ENCODE measurements around the gene GALNTL6. TPM values are rescaled to one million over a fixed set of nuclear protein-coding genes. Genes with fewer than 3 reads are reported as not detected.
A peak's percentile ranks its signal among the peaks of the same experiment; 100 is the strongest.

GALNTL6 gene
- total and polyA plus RNA-seq, 9 of the 15 experiments (the other 6 are each of a cell fraction or from before 2014, with no cell fraction given) = 0.18 to 0.50 (median 0.29) TPM

- in situ Hi-C loops (cut with MboI) (no loop called here), intact Hi-C loops (cut with micrococcal nuclease) (no loop called here)
- H3K27ac ChIP-seq (ENCODE audit: extremely low read depth, low read depth, low read length) = no peak overlapping the region
- no peaks in the 10 kb centered on the region for H3K79me2 ChIP-seq (ENCODE audit: control insufficient read depth, insufficient read depth, low read length)
- H3K9ac ChIP-seq (ENCODE audit: insufficient read depth in 1 of 2, low read depth in 2 of 2, low read length in 2 of 2) = no peak overlapping the region
- H3K9me1 ChIP-seq (ENCODE audit: control insufficient read depth, insufficient read depth, low read length) = no peaks in the 10 kb centered on the region
- no peaks in the 10 kb centered on the region for H3K36me3 ChIP-seq (ENCODE audit: control insufficient read depth, insufficient read depth, low read length)
- H4K20me1 ChIP-seq (replicated peaks; ENCODE audit: control insufficient read depth, insufficient read depth, low read length) = no peaks in the 10 kb centered on the region; the same call in 1 of the 2 replicates
- no peaks in the 10 kb centered on the region for H3K4me1 ChIP-seq (replicated peaks in 1 of 2; ENCODE audit: control insufficient read depth in 2 of 2, insufficient read depth in 2 of 2, low read length in 2 of 2)
- ChIA-PET CTCF (ENCODE audit: low intra/inter-chr PET ratio) (no interaction called here), POLR2A (no interaction called here)
- H3K27me3 ChIP-seq (ENCODE audit: control insufficient read depth in 2 of 2, insufficient read depth in 2 of 2, low read length in 2 of 2) = no peaks in the 10 kb centered on the region
- H3K4me2 ChIP-seq (ENCODE audit: insufficient read depth, low read length) = no peak overlapping the region
- no TSS peak for BruUV-seq (replicated peaks)
- ATAC-seq = no peak
- no peaks in the 10 kb centered on the region for H3K9me3 ChIP-seq (replicated peaks; ENCODE audit: control insufficient read depth, insufficient read depth, low read depth, low read length)
- H2AFZ ChIP-seq (ENCODE audit: low read depth, low read length) = no peak overlapping the region
- peak in 1 of 4 experiments; percentile 1 for DNase-seq (ENCODE audit: extremely low read depth in 1 of 4, low spot score in 3 of 4)
- no peak for FAIRE-seq
- no peak overlapping the region for H3K4me3 ChIP-seq
- TF ChIP-seq ZNF740 (CRISPR knock-in tag; IDR thresholded peaks at IDR 0.05) (no peak), ZNF740 (tag; IDR thresholded peaks at IDR 0.05) (peak in 1 of 2 experiments; percentile 57; a peak in 1 of 4 replicates), CTCF (IDR thresholded peaks at IDR 0.05 in 2 of 3, conservative IDR thresholded peaks at IDR 0.05 in 1 of 3; ENCODE audit: insufficient read depth in 2 of 3, low read depth in 1 of 3, low read length in 3 of 3) (peak in 1 of 3 experiments; percentile 40; a peak in 2 of 6 replicates), VEZF1 (CRISPR knock-in tag; IDR thresholded peaks at IDR 0.05) (peak; percentile 36), REST (IDR thresholded peaks at IDR 0.05; ENCODE audit: borderline replicate concordance) (peak; percentile 15; the same call in 1 of the 2 replicates), REST (CRISPR knock-in tag; IDR thresholded peaks at IDR 0.05; ENCODE audit: low read depth) (no peak), ZNF146 (CRISPR knock-in tag; IDR thresholded peaks at IDR 0.05; ENCODE audit: unreplicated experiment) (no peak), RAD21 (CRISPR knock-in tag; conservative IDR thresholded peaks at IDR 0.05 in 1 of 2, IDR thresholded peaks at IDR 0.05 in 1 of 2) (peak; percentile 42 to 52)
Measured at GRCh38 chr4:172871381-172871780, 1058.2 kb downstream of the GALNTL6 start.

All from K562 (cell line).